Caki2 (cell line): ENCODE results near the gene LGALS9C. TPM values are rescaled to one million over a fixed set of nuclear protein-coding genes. Genes with fewer than 3 reads are reported as not detected.
"Not testable (repeated sequence)": the region's sequence is repeated elsewhere in the genome, so short reads cannot be mapped to it uniquely, and the experiment has no call there.

Experiments used
- DNase-seq: peaks from one replicate; pipeline ENCODE4 v3.0.0-alpha.2; 2015; ENCODE audit warnings: low read depth
- in situ Hi-C: cut with HindIII; loops from 2 replicates; pipeline ENCODE4 v1.10.0; 2016; ENCODE audit warnings: low sequenced_read_pairs, low pct_unique_long_range_greater_than_20kb, mixed read lengths
- total RNA-seq: library from RNA; depleted of rRNA; stranded (reverse); fragments of >200 nt; shearing (Covaris generic); gene quantifications from 2 replicates; pipeline ENCODE4 v1.2.3, GENCODE V29; 2014; ENCODE audit warnings: low replicate concordance; rRNA removed

The LGALS9C gene
- total RNA-seq, result not detected in 2 replicates

- in situ Hi-C loops, DNase-seq: not testable (repeated sequence)
Measured at GRCh38 chr17:18476508-18477308, at the start of gene LGALS9C. LGALS9C (plus strand) TSS chr17:18476789; CDS start chr17:18476855, 66 bp downstream.

- in situ Hi-C loops, DNase-seq: not testable (repeated sequence)
Measured at GRCh38 chr17:18432206-18432605, 44.4 kb upstream of the LGALS9C start.

DNA sequence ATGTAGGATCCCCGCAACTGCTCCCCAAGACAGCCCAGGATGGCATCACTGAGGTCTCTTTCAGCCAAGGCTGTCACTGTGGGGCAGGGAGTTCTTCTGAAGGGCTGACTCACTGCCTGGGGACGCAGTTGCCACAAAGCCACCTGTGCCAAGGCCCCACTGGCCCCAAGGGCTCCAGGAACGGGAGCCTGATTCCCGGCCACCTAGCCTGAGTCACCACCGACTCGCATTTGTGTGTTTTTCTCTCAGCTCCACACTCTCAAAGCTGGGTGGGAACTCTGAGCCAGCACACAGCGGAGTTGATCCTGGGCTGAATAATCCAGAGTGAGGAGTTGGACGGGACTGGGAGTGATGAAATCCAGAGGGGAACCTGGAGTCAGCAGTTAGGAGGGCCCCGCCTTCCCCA, 37.1 kb upstream of the LGALS9C start:
- in situ Hi-C loops, DNase-seq: not testable (repeated sequence)

GRCh38 chr17:18442093-18442492, 34.5 kb upstream of the LGALS9C start:
- DNase-seq, in situ Hi-C loops: not testable (repeated sequence)

GRCh38 chr17:18442532-18442931, 34.1 kb upstream of the LGALS9C start:
- in situ Hi-C loops, DNase-seq: not testable (repeated sequence)

DNA sequence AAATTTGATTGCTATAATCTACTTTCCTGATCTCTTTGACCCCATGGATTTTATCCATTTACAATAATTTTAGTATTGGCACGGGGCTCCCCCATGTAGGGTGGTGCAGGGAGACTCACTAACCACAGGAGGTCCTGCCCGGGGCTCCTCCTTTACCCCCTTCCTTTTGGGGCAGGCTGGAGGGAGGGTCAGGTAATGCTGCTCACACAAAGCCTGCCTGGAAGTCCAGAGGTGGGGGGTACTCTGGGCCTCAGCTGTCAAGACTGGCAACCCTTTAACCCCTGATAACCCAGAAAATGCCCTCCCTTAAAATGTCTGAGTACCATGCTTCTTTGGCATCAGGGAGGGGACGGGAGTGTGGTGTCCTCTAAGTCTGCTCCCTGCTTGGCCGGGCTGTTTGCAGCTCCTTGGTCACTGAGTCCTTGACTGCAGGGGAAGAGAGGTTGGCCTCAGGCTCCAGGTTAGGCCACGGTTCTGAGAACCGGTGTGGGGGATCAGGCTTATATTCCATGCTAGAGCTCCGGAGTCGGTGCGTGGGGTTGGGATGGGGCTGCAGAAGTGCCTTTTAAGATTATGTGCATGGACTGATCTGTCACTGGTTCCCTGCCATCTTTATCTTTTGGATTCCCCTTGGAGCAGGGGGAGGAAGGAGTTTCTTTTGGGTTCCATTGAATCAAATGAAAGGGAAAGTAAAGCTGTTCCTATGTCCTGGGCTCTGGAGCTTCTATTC, 28.9 kb upstream of the LGALS9C start:
- in situ Hi-C loops, result not testable (repeated sequence)

GRCh38 chr17:18448311-18448710, 28.3 kb upstream of the LGALS9C start:
- not testable (repeated sequence) for DNase-seq

More for the DNA sequence above, 28.9 kb upstream of the LGALS9C start:
- DNase-seq, result not testable (repeated sequence)

DNA sequence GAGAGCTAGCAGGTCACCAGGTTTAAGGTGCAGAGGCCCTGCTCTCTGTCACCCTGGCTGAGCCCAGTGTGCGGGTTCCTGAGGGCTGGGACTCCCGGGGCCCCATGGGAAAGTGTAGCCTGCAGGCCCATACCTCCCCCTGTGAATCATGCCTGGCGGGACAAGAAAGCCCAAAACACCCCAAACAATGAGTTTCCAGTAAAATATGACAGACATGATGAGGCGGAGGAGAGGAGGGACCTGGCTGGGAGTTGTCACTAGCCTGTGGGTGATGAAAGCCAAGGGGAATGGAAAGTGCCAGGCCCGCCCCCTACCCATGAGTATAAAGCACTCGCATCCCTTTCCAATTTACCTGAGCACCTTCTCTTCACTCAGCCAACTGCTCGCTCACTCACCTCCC, 26.8 kb upstream of the LGALS9C start:
- DNase-seq, in situ Hi-C loops: not testable (repeated sequence)

More at GRCh38 chr17:18448311-18448710, 28.3 kb upstream of the LGALS9C start:
- in situ Hi-C loops, result not testable (repeated sequence)

GRCh38 chr17:18450998-18451397, 25.6 kb upstream of the LGALS9C start:
- in situ Hi-C loops, DNase-seq: not testable (repeated sequence)

DNA sequence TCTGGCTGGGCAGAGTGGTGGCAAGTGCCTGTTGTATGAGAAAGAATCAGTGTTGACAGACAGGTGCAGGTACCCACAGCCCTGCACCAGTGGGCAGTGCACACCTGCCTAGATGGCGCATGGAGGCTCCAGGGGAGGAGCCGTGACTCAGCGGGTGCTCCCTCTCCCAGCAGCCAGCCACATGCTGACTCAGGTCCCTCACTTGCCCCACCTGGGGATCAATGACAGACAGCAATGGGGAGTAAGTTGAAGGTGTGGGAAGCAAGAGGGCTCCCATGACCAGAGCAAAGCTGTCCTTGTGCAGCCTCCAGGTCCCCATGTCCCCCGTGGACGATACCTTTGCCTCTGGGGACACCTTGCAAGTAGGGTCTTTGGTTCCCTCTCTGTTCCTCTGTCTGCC, 24.6 kb upstream of the LGALS9C start:
- in situ Hi-C loops, DNase-seq: not testable (repeated sequence)

GRCh38 chr17:18459035-18459434, 17.6 kb upstream of the LGALS9C start:
- DNase-seq, in situ Hi-C loops: not testable (repeated sequence)

DNA sequence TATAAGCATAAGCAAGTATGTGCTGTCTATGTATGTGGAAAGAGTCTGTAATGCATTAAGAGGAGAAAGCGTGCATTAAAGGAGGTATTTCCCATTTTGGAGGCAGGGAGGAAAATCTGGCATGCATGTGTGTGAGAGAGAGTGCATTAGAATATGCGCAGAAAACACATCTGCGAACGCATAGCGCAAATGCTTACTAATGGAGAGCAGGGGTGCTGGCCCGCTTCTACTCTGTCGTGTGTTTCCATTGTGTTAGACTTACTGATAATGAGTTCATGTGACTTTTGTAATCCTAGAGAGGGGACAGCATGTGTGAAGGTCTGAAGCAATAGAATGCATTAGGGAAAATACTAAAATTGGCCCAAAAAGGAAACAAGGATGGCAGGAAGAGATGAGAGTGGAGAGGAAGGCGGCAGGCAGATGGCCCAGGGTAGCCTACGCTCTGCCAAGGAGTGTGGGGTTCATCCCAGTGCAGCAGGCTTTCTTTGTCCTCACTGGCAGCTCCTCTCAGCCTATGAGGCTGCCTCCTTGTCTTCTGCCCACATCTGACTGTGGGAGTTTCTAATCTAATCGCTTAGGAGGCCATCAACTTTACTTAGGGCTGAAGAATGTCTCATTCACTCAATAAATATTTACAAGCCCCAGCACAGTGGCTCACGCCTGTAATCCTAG, 12.6 kb upstream of the LGALS9C start:
- DNase-seq, in situ Hi-C loops: not testable (repeated sequence)

GRCh38 chr17:18466250-18466983, 10.2 kb upstream of the LGALS9C start:
- DNase-seq, in situ Hi-C loops: not testable (repeated sequence)

- DNase-seq, in situ Hi-C loops: not testable (repeated sequence)
Measured at GRCh38 chr17:18467001-18467400, 9.6 kb upstream of the LGALS9C start.

GRCh38 chr17:18468472-18469171, 8.0 kb upstream of the LGALS9C start:
- DNase-seq, in situ Hi-C loops: not testable (repeated sequence)

- in situ Hi-C loops, DNase-seq: not testable (repeated sequence)
Measured at GRCh38 chr17:18469837-18470236, 6.8 kb upstream of the LGALS9C start.

DNA sequence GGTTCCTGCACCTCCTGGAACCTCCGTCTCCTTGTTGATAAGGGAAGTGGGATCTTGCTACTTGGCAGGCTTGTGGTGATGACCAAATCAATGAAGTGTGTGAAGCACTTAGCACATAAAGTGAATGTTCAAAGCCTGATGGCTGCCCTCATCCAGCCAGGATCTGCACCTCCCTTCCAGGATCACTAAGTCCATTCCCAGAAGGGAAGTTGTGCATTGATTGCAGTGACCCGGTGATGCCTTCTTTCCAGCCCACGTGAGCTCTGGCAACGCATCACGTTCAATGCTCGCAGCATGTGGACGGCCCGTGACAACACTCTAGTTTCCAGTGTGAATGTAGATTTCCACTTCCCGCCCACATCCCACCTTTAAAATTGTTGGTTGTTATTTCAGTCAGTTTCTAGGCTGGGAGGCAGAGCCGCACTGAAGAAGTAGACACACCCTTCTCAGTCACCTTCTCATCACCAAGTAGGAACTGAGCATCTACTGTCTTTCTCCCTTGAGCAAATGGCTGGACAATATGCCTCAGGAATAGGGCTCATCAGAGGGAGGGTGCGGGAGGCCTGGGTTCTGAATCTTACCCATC, 6.2 kb upstream of the LGALS9C start:
- in situ Hi-C loops, DNase-seq: not testable (repeated sequence)
